Activated T-cell treated with anti-CD3 and anti-CD28 coated beads for 4 hours (primary cell): ENCODE results near the gene EXOSC7.
"Not testable (repeated sequence)": the region's sequence is repeated elsewhere in the genome, so short reads cannot be mapped to it uniquely, and the experiment has no call there.

Source experiments
- DNase-seq: peaks from one replicate; pipeline ENCODE4 v3.0.0-alpha.2; 2020

The EXOSC7 gene

GRCh38 chr3:44962621-44963393 lies 13.2 kb upstream of the EXOSC7 start:
- no peak for DNase-seq

GRCh38 chr3:44963571-44964325 lies 12.3 kb upstream of the EXOSC7 start:
- DNase-seq: no peak

- no peak for DNase-seq
Observed at GRCh38 chr3:44965165-44965564, 10.9 kb upstream of the EXOSC7 start.

GRCh38 chr3:44966795-44967278 lies 9.2 kb upstream of the EXOSC7 start:
- DNase-seq: no peak

- no peak for DNase-seq
Observed at GRCh38 chr3:44968447-44968858, 7.6 kb upstream of the EXOSC7 start.

- no peak for DNase-seq
Observed at GRCh38 chr3:44969154-44969827, 6.8 kb upstream of the EXOSC7 start.

GRCh38 chr3:44969828-44970179 lies 6.2 kb upstream of the EXOSC7 start:
- no peak for DNase-seq

GRCh38 chr3:44970926-44971490 lies 5.0 kb upstream of the EXOSC7 start:
- no peak for DNase-seq

- DNase-seq: no peak
Observed at GRCh38 chr3:44974416-44974815, 1.6 kb upstream of the EXOSC7 start.

- no peak for DNase-seq
Observed at GRCh38 chr3:44981220-44981619, 5.2 kb downstream of the EXOSC7 start.

GRCh38 chr3:44981751-44982150 lies 5.7 kb downstream of the EXOSC7 start:
- DNase-seq: no peak

- DNase-seq: no peak
Observed at GRCh38 chr3:44982817-44983216, 6.8 kb downstream of the EXOSC7 start.

GRCh38 chr3:44983484-44983941 lies 7.5 kb downstream of the EXOSC7 start:
- no peak for DNase-seq

- DNase-seq: no peak
Observed at GRCh38 chr3:44984335-44984734, 8.3 kb downstream of the EXOSC7 start.

- DNase-seq: not testable (repeated sequence)
Observed at GRCh38 chr3:44986330-44986729, 10.3 kb downstream of the EXOSC7 start.

GRCh38 chr3:44987332-44987731 lies 11.3 kb downstream of the EXOSC7 start:
- DNase-seq: no peak

- DNase-seq: no peak
Observed at GRCh38 chr3:44988073-44988472, 12.0 kb downstream of the EXOSC7 start.

- DNase-seq: no peak
Observed at GRCh38 chr3:44989141-44989540, 13.1 kb downstream of the EXOSC7 start.

- no peak for DNase-seq
Observed at GRCh38 chr3:44989636-44990373, 13.8 kb downstream of the EXOSC7 start.

- DNase-seq: no peak
Observed at GRCh38 chr3:44991326-44991725, 15.3 kb downstream of the EXOSC7 start.

GRCh38 chr3:44992555-44993470 lies 16.8 kb downstream of the EXOSC7 start:
- DNase-seq: no peak
